IPS DF 6.9 (cell line): Measurements from ENCODE around the gene ZNF335.

Experiments used
- DNase-seq: peaks from one replicate; pipeline ENCODE4 v3.0.0-alpha.2; 2013; ENCODE audit warnings: low read depth, low spot score
- H3K27ac ChIP-seq: one replicate; pipeline ENCODE4 v1.5.1; 2013; ENCODE audit warnings: low read length, control low read depth
- H3K27me3 ChIP-seq: 2 replicates; pipeline ENCODE4 v1.6.1; 2013; ENCODE audit warnings: mild to moderate bottlenecking, low read length; ENCODE audit not compliant: control insufficient read depth, insufficient read depth
- H3K36me3 ChIP-seq: 2 replicates; pipeline ENCODE4 v1.6.1; 2013; ENCODE audit warnings: low read length; ENCODE audit not compliant: control insufficient read depth, insufficient read depth
- H3K4me1 ChIP-seq: 2 replicates; pipeline ENCODE4 v1.6.1; 2013; ENCODE audit warnings: low read length; ENCODE audit not compliant: control insufficient read depth, insufficient read depth
- H3K4me3 ChIP-seq: 2 replicates; pipeline ENCODE4 v1.5.1; 2013; ENCODE audit warnings: mild to moderate bottlenecking, low read length
- H3K9me3 ChIP-seq: 2 replicates; pipeline ENCODE4 v1.6.1; 2013; ENCODE audit warnings: low read length, inconsistent platforms; ENCODE audit not compliant: control insufficient read depth, insufficient read depth
- WGBS: extraction: QIAGEN DNeasy Blood & Tissue Kit; methylation state at CpG from one replicate; pipeline ENCODE4 v1.1.7; 2013; ENCODE audit warnings: mixed read lengths, missing lambda C conversion rate; ENCODE audit not compliant: insufficient read length, insufficient coverage; 5-methylcytosine and 5-hydroxymethylcytosine counted together

The ZNF335 gene

GRCh38 chr20:46012921-46013320 lies 40.9 kb upstream of the ZNF335 start:
- H3K4me1 ChIP-seq: peaks cover 7% of the 10 kb centered on the region
- H3K4me3 ChIP-seq: no peak overlapping the region
- no peak overlapping the region for H3K27ac ChIP-seq
- no peak for DNase-seq
- no peaks in the 10 kb centered on the region for H3K36me3 ChIP-seq
- H3K9me3 ChIP-seq: no peaks in the 10 kb centered on the region
- no peaks in the 10 kb centered on the region for H3K27me3 ChIP-seq
- no CpG with 5 or more reads among the region's 10 CpGs for WGBS

GRCh38 chr20:46011631-46012482 lies 39.9 kb upstream of the ZNF335 start:
- H3K27me3 ChIP-seq: no peaks in the 10 kb centered on the region

GRCh38 chr20:46010491-46011391 lies 38.7 kb upstream of the ZNF335 start:
- WGBS: no CpG with 5 or more reads among the region's 74 CpGs
- DNase-seq: no peak
- Histone ChIP-seq H3K36me3 (no peaks in the 10 kb centered on the region), H3K4me3 (no peak overlapping the region), H3K4me1 (peaks cover 7% of the 10 kb centered on the region), H3K27ac (no peak overlapping the region), H3K27me3 (no peaks in the 10 kb centered on the region), H3K9me3 (no peaks in the 10 kb centered on the region)

More at GRCh38 chr20:46011631-46012482, 39.9 kb upstream of the ZNF335 start:
- no peak overlapping the region for H3K27ac ChIP-seq
- H3K9me3 ChIP-seq: no peaks in the 10 kb centered on the region
- no peak for DNase-seq
- no peak overlapping the region for H3K4me3 ChIP-seq
- H3K4me1 ChIP-seq: peaks cover 7% of the 10 kb centered on the region
- no CpG with 5 or more reads among the region's 57 CpGs for WGBS
- no peaks in the 10 kb centered on the region for H3K36me3 ChIP-seq

- Histone ChIP-seq H3K27ac (no peak overlapping the region), H3K4me3 (no peak overlapping the region), H3K4me1 (peaks cover 7% of the 10 kb centered on the region), H3K27me3 (no peaks in the 10 kb centered on the region), H3K9me3 (no peaks in the 10 kb centered on the region), H3K36me3 (no peaks in the 10 kb centered on the region)
- no peak for DNase-seq
- WGBS: no CpG with 5 or more reads among the region's 20 CpGs
Measured at GRCh38 chr20:46009816-46010215, 37.8 kb upstream of the ZNF335 start.

- peaks cover 5% of the 10 kb centered on the region; the same call in 1 of the 2 replicates for H3K4me1 ChIP-seq
- no peak overlapping the region for H3K27ac ChIP-seq
- no CpG with 5 or more reads among the region's 4 CpGs for WGBS
- H3K36me3 ChIP-seq: no peaks in the 10 kb centered on the region
- no peaks in the 10 kb centered on the region for H3K9me3 ChIP-seq
- no peak for DNase-seq
- H3K27me3 ChIP-seq: no peaks in the 10 kb centered on the region
- H3K4me3 ChIP-seq: no peak overlapping the region
Measured at GRCh38 chr20:46007671-46008070, 35.7 kb upstream of the ZNF335 start.

- Histone ChIP-seq H3K27ac (no peak overlapping the region), H3K4me1 (0 out of 2 replicates have a peak, but pooled peaks cover 5% of the 10 kb centered on the region), H3K27me3 (no peaks in the 10 kb centered on the region), H3K4me3 (no peak overlapping the region), H3K9me3 (no peaks in the 10 kb centered on the region), H3K36me3 (no peaks in the 10 kb centered on the region)
- no CpG with 5 or more reads among the region's 11 CpGs for WGBS
- no peak for DNase-seq
Measured at GRCh38 chr20:46006964-46007363, 35.0 kb upstream of the ZNF335 start.

GRCh38 chr20:46006022-46006705 lies 34.2 kb upstream of the ZNF335 start:
- no peaks in the 10 kb centered on the region for H3K36me3 ChIP-seq
- H3K27me3 ChIP-seq: no peaks in the 10 kb centered on the region
- WGBS: no CpG with 5 or more reads among the region's 6 CpGs
- DNase-seq: no peak
- no peak overlapping the region for H3K27ac ChIP-seq
- H3K4me1 ChIP-seq: 0 out of 2 replicates have a peak, but pooled peaks cover 3% of the 10 kb centered on the region
- no peak overlapping the region for H3K4me3 ChIP-seq
- no peaks in the 10 kb centered on the region for H3K9me3 ChIP-seq

- H3K4me3 ChIP-seq: no peak overlapping the region
- H3K9me3 ChIP-seq: no peaks in the 10 kb centered on the region
- H3K36me3 ChIP-seq: no peaks in the 10 kb centered on the region
- no CpG with 5 or more reads among the region's 3 CpGs for WGBS
- no peaks in the 10 kb centered on the region for H3K27me3 ChIP-seq
- 0 out of 2 replicates have a peak, but pooled peaks cover 3% of the 10 kb centered on the region for H3K4me1 ChIP-seq
- no peak overlapping the region for H3K27ac ChIP-seq
- DNase-seq: no peak
Measured at GRCh38 chr20:46004889-46005473, 33.0 kb upstream of the ZNF335 start.

GRCh38 chr20:46004187-46004586 lies 32.2 kb upstream of the ZNF335 start:
- H3K36me3 ChIP-seq: no peaks in the 10 kb centered on the region
- H3K27me3 ChIP-seq: no peaks in the 10 kb centered on the region
- no CpG with 5 or more reads among the region's 4 CpGs for WGBS
- DNase-seq: no peak
- H3K27ac ChIP-seq: no peak overlapping the region
- no peak overlapping the region for H3K4me3 ChIP-seq
- H3K4me1 ChIP-seq: 0 out of 2 replicates have a peak, but pooled peaks cover 3% of the 10 kb centered on the region
- H3K9me3 ChIP-seq: no peaks in the 10 kb centered on the region

GRCh38 chr20:46002008-46002407 lies 30.0 kb upstream of the ZNF335 start:
- Histone ChIP-seq H3K27ac (no peak overlapping the region), H3K4me3 (no peak overlapping the region), H3K4me1 (0 out of 2 replicates have a peak, but pooled peaks cover 2% of the 10 kb centered on the region), H3K9me3 (no peaks in the 10 kb centered on the region), H3K36me3 (no peaks in the 10 kb centered on the region), H3K27me3 (no peaks in the 10 kb centered on the region)
- no CpG with 5 or more reads among the region's 3 CpGs for WGBS
- DNase-seq: no peak
